ENCODE measurements around the gene BAG3. TPM values are rescaled to one million over a fixed set of nuclear protein-coding genes. Genes with fewer than 3 reads are reported as not detected.

The BAG3 gene
- total and polyA plus RNA-seq, 9 of the 15 experiments (the other 6 are each of a cell fraction or from before 2014, with no cell fraction given) = 2.6 to 27.4 (median 7.2) TPM

GRCh38 chr10:119725517-119725827 is 74.3 kb downstream of the BAG3 start (continued):
- no peak for TF ChIP-seq THAP7 (CRISPR knock-in tag; IDR thresholded peaks at IDR 0.05)
- no peak for TF ChIP-seq THRB (CRISPR knock-in tag; conservative IDR thresholded peaks at IDR 0.05)
- TF ChIP-seq ATF1 (CRISPR knock-in tag; IDR thresholded peaks at IDR 0.05) = no peak
- TF ChIP-seq ATF1 (tag; IDR thresholded peaks at IDR 0.05) = peak; percentile 35; the same call in 1 of the 2 replicates
- no peak for TF ChIP-seq SIN3B (IDR thresholded peaks at IDR 0.05; ENCODE audit: low read depth)
- TF ChIP-seq PRPF4 (IDR thresholded peaks at IDR 0.05; ENCODE audit: insufficient read depth, low read depth, low read length, poor library complexity, severe bottlenecking) = no peak
- no peak for TF ChIP-seq BCLAF1 (IDR thresholded peaks at IDR 0.05; ENCODE audit: borderline replicate concordance in 1 of 2, control insufficient read depth in 1 of 2, low read depth in 2 of 2, low read length in 1 of 2)
- TF ChIP-seq SMAD1 (IDR thresholded peaks at IDR 0.05; ENCODE audit: low read depth, low read length, partially characterized antibody) = no peak
- TF ChIP-seq TBP (optimal IDR thresholded peaks at IDR 0.05; ENCODE audit: low read depth, low read length) = peak; percentile 31
- no peak for TF ChIP-seq ZBTB49 (CRISPR knock-in tag; IDR thresholded peaks at IDR 0.05; ENCODE audit: borderline replicate concordance)
- 0 out of 2 replicates have a peak, but pooled peaks have one; percentile 42 for TF ChIP-seq ELF1 (tag; IDR thresholded peaks at IDR 0.05)
- no peak for TF ChIP-seq LARP7 (IDR thresholded peaks at IDR 0.05)
- no peak for TF ChIP-seq RCOR1 (IDR thresholded peaks at IDR 0.05; ENCODE audit: borderline replicate concordance in 1 of 2, low read depth in 2 of 2, low read length in 2 of 2)
- no peak for TF ChIP-seq SMAD3 (CRISPR knock-in tag; conservative IDR thresholded peaks at IDR 0.05)
- TF ChIP-seq TCFL5 (CRISPR knock-in tag; conservative IDR thresholded peaks at IDR 0.05) = no peak
- 0 out of 2 replicates have a peak, but pooled peaks have one; percentile 24 for TF ChIP-seq RB1 (IDR thresholded peaks at IDR 0.05; ENCODE audit: low read depth)
- no peak for TF ChIP-seq NCOA1 (IDR thresholded peaks at IDR 0.05; ENCODE audit: low read depth)
- no peak for TF ChIP-seq ZNF586 (CRISPR knock-in tag; conservative IDR thresholded peaks at IDR 0.05)
- peak in 1 of 2 experiments; percentile 39; a peak in 1 of 4 replicates for TF ChIP-seq MNT (conservative IDR thresholded peaks at IDR 0.05)
- TF ChIP-seq JUND (IDR thresholded peaks at IDR 0.05; ENCODE audit: borderline replicate concordance, low read depth, low read length) = 0 out of 2 replicates have a peak, but pooled peaks have one; percentile 4
- no peak for TF ChIP-seq JUND (tag; IDR thresholded peaks at IDR 0.05; ENCODE audit: borderline replicate concordance, low read depth, low read length)
